T-cell (primary cell): ENCODE results near the gene RPL35. TPM values are rescaled to one million over a fixed set of nuclear protein-coding genes. Genes with fewer than 3 reads are reported as not detected.

Experiments used
- ATAC-seq, 4 experiments: fragments of 200-7000 bp in 3 of 4; fragments of 150-1000 bp in 1 of 4; cut with Tn5 transposase; replicated peaks in 1 of 4; 1 replicate in 3 of 4; 2 replicates in 1 of 4; pipeline ENCODE4 v1.10.0; 2021; ENCODE audit warnings: moderate library complexity in 3 of 4, mild to moderate bottlenecking in 2 of 4, moderate number of reproducible peaks in 1 of 4
- CTCF ChIA-PET, 2 donors: fragments of 300-600 bp; sonication (Branson Sonifier 250); formaldehyde crosslinking; loops; one replicate each; lab custom pipeline; 2022; ENCODE audit warnings: antibody characterized with exemption in 2 of 2; lab: Charles Lee
- POLR2A ChIA-PET, 2 donors: fragments of 300-600 bp; sonication (Branson Sonifier 250); formaldehyde crosslinking; loops; one replicate each; lab custom pipeline; 2022; ENCODE audit warnings: antibody characterized with exemption in 2 of 2; lab: Charles Lee
- DNase-seq, 35 experiments: peaks; one replicate each; pipeline versions ENCODE4 v3.0.0 to v3.0.0-alpha.2; 2013 to 2023
- H3K27ac ChIP-seq: one replicate; pipeline ENCODE4 v1.5.1; 2013; ENCODE audit warnings: low read length
- H3K27me3 ChIP-seq, 2 experiments: replicated peaks in 1 of 2; 1 replicate in 1 of 2; 2 replicates in 1 of 2; pipeline versions ENCODE4 v1.6.1 to v1.7.0; 2013; ENCODE audit warnings: low read length in 1 of 2, mixed read lengths in 1 of 2; ENCODE audit not compliant: control insufficient read depth in 2 of 2, insufficient read depth in 2 of 2; ENCODE audit errors: extremely low read depth in 1 of 2
- H3K36me3 ChIP-seq, 2 donors: 1 replicate in 1 of 2; 2 replicates in 1 of 2; pipeline versions ENCODE4 v1.6.1 to v1.7.0; 2013; ENCODE audit warnings: low read length in 1 of 2; ENCODE audit not compliant: control insufficient read depth in 2 of 2, insufficient read depth in 1 of 2; ENCODE audit errors: extremely low read depth in 1 of 2
- H3K4me1 ChIP-seq, 2 experiments: 1 replicate in 1 of 2; 2 replicates in 1 of 2; pipeline versions ENCODE4 v1.6.1 to v1.7.0; 2013; ENCODE audit warnings: low read length in 2 of 2, mixed read lengths in 1 of 2; ENCODE audit not compliant: insufficient read depth in 2 of 2, control insufficient read depth in 1 of 2; ENCODE audit errors: extremely low read depth in 1 of 2
- H3K4me3 ChIP-seq, 2 donors: 1 replicate in 1 of 2; 2 replicates in 1 of 2; pipeline versions ENCODE4 v1.5.1 to v1.7.0; 2013; ENCODE audit warnings: mild to moderate bottlenecking in 2 of 2, low read length in 1 of 2, moderate library complexity in 1 of 2; ENCODE audit not compliant: control insufficient read depth in 1 of 2; ENCODE audit errors: extremely low read depth in 1 of 2
- H3K9me3 ChIP-seq: 2 replicates; pipeline ENCODE4 v1.7.0; 2013
- H3K27ac Mint-ChIP-seq, 2 donors: one replicate each; pipeline ENCODE4 v1.8.0; 2020 to 2021; ENCODE audit warnings: mild to moderate bottlenecking in 2 of 2, mixed read lengths in 2 of 2
- H3K27me3 Mint-ChIP-seq, 2 donors: one replicate each; pipeline ENCODE4 v1.8.0; 2021 to 2022; ENCODE audit warnings: mixed read lengths in 2 of 2
- H3K36me3 Mint-ChIP-seq: one replicate; pipeline ENCODE4 v1.8.0; 2021; ENCODE audit warnings: mixed read lengths
- H3K4me1 Mint-ChIP-seq, 3 donors: one replicate each; pipeline ENCODE4 v1.8.0; 2020 to 2022; ENCODE audit warnings: mixed read lengths in 3 of 3, mild to moderate bottlenecking in 1 of 3
- H3K4me3 Mint-ChIP-seq, 3 donors: one replicate each; pipeline ENCODE4 v1.8.0; 2020 to 2022; ENCODE audit warnings: mild to moderate bottlenecking in 3 of 3, mixed read lengths in 3 of 3, moderate library complexity in 3 of 3
- H3K9me3 Mint-ChIP-seq, 3 donors: one replicate each; pipeline ENCODE4 v1.8.0; 2020 to 2022; ENCODE audit warnings: mixed read lengths in 3 of 3
- WGBS: methylation state at CpG from one replicate; pipeline ENCODE4 v1.1.5; 2013; ENCODE audit warnings: missing lambda C conversion rate; ENCODE audit not compliant: insufficient coverage; 5-methylcytosine and 5-hydroxymethylcytosine counted together
- total RNA-seq, 35 experiments: library from RNA in 6 of 35; stranded (reverse) in 6 of 35; fragments of 120-200 nt in 1 of 35; gene quantifications; one replicate each; pipeline versions ENCODE4 v1.2.1 to v1.2.4 and lab custom pipeline; 2013 to 2026

The RPL35 gene
- 1,000 to 10,000 TPM; 1,564 to 1,845 (median 1,785) TPM for total RNA-seq
- total RNA-seq (2013) = 2,359 TPM
- 541 to 814 (median 667) reads per million in 29 experiments for total RNA-seq (lab: John Stamatoyannopoulos, UW)

DNA sequence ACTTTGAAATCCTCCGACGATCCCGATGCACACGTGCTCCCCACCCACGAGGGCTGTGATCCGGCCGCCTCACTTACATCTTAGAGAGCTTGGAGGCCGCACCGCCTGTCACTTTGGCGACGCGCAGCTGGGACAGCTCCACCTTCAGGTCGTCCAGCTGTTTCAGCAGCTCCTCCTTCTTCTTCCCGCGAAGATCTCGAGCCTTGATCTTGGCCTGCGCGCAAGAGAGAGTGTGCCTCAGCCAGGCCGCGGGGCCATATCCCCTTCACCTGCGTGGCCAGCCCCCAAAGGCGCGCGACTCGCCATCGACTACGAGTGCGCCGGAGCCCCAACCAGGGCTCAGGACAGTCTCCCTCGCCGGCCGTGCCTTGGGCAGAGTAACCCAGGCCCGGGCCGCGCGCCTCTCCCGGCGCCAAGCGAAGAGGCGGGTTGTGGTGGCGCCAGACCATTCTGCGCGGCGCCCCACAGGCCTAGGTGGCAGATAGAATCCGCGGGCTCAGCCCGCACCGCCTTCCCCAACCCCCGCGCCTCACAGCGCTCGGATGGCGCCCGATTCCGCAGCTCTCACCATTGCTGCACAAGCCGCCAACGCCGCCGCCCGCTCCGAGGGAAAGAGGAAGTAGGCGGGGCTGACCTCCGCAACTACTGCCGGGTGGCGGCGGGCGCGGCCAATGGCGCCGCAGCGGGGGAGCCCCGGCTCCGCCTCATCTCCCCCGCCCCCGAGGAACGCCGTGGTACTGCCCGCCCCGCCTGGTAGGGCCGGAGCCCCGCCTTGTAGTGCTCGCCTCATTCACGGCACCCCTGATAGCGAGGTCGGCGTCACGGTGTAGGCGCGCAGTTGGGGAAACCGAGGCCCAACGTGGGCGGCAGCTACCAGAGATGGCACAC is at the start of gene RPL35, which contains the start of gene ARPC5L:
RPL35 (minus strand) TSS at position 616 of the 888 bp plus-strand sequence; CDS start at position 571, 45 bp downstream.
ARPC5L (plus strand) TSS at position 789 of the 888 bp plus-strand sequence. CDS start 7,161 bp downstream, outside the sequence.
- H3K9me3 Mint-ChIP-seq = no peaks in the 10 kb centered on the region
- ATAC-seq = peak; percentile 92 to 98 (median 96)
- ChIA-PET POLR2A (interaction anchor here in 1 of 2 donors (0.6 to 0.9 kb wide), 4 partner anchors 9 to 95 kb away, joined by 3 to 5 read pairs (median 3); no protein-coding TSS in a partner anchor), CTCF (interaction anchor here (0.7 to 1.6 kb wide), 8 partner anchors 8 to 91 kb away, joined by 3 to 14 read pairs (median 4); partner anchors contain the start of genes WDR38 (in 2 of the 2) and NR6A1 (in 1 of the 2))
- Histone ChIP-seq H3K4me3 (peak within 1 kb of the TSS; percentile 76 to 86), H3K4me1 (peaks cover 11 to 41% of the 10 kb centered on the region in 2 experiments), H3K36me3 (peaks cover 8 to 41% of the 10 kb centered on the region in 2 donors), H3K27me3 (no peaks in the 10 kb centered on the region), H3K9me3 (no peaks in the 10 kb centered on the region), H3K27ac (peak within 1 kb of the TSS; percentile 92)
- H3K27ac Mint-ChIP-seq = peak within 1 kb of the TSS; percentile 94 to 98
- peaks cover 30% of the 10 kb centered on the region for H3K36me3 Mint-ChIP-seq
- peak within 1 kb of the TSS; percentile 90 to 93 (median 92) for H3K4me3 Mint-ChIP-seq
- H3K27me3 Mint-ChIP-seq = no peaks in the 10 kb centered on the region
- peak; percentile 87 to 97 (median 94) for DNase-seq
- peaks cover 15 to 38% (median 33%) of the 10 kb centered on the region in 3 donors for H3K4me1 Mint-ChIP-seq
- WGBS = under 1% methylated on average over 92 of the region's 92 CpGs

GRCh38 chr9:124908098-124908497 is 46.3 kb upstream of the RPL35 start:
- DNase-seq (no peak), ATAC-seq (no peak)
- Mint-ChIP-seq H3K4me3 (no peak overlapping the region), H3K9me3 (no peaks in the 10 kb centered on the region), H3K27ac (no peak overlapping the region), H3K27me3 (peaks cover 0 to 6% of the 10 kb centered on the region in 2 donors), H3K4me1 (no peaks in the 10 kb centered on the region), H3K36me3 (peaks cover 56% of the 10 kb centered on the region)
- Histone ChIP-seq H3K9me3 (no peaks in the 10 kb centered on the region), H3K4me3 (no peak overlapping the region), H3K27ac (no peak overlapping the region), H3K27me3 (no peaks in the 10 kb centered on the region), H3K36me3 (peaks cover 25 to 38% of the 10 kb centered on the region in 2 donors), H3K4me1 (no peaks in the 10 kb centered on the region)
- no CpG with 5 or more reads among the region's 2 CpGs for WGBS
- ChIA-PET POLR2A (no interaction called here), CTCF (no interaction called here)

GRCh38 chr9:124906966-124907365 is 45.2 kb upstream of the RPL35 start:
- no peak overlapping the region for H3K4me3 ChIP-seq
- whole genome bisulfite sequencing = no CpG with 5 or more reads among the region's 1 CpG
- H3K36me3 Mint-ChIP-seq = peaks cover 54% of the 10 kb centered on the region
- ATAC-seq (no peak), DNase-seq (no peak)
- H3K4me3 Mint-ChIP-seq = no peak overlapping the region
- ChIA-PET CTCF (no interaction called here), POLR2A (no interaction called here)
- no peaks in the 10 kb centered on the region for H3K4me1 Mint-ChIP-seq
- peaks cover 0 to 6% of the 10 kb centered on the region in 2 donors for H3K27me3 Mint-ChIP-seq
- no peak overlapping the region for H3K27ac Mint-ChIP-seq
- no peaks in the 10 kb centered on the region for H3K27me3 ChIP-seq
- no peaks in the 10 kb centered on the region for H3K9me3 ChIP-seq
- peaks cover 25 to 32% of the 10 kb centered on the region in 2 donors for H3K36me3 ChIP-seq
- H3K4me1 ChIP-seq = no peaks in the 10 kb centered on the region
- no peaks in the 10 kb centered on the region for H3K9me3 Mint-ChIP-seq
- no peak overlapping the region for H3K27ac ChIP-seq

GRCh38 chr9:124899845-124900244 is 38.1 kb upstream of the RPL35 start:
- CTCF ChIA-PET = no interaction called here
- no peak overlapping the region for H3K4me3 Mint-ChIP-seq
- Histone ChIP-seq H3K4me1 (no peaks in the 10 kb centered on the region), H3K4me3 (no peak overlapping the region), H3K27ac (no peak overlapping the region), H3K27me3 (peaks cover 0 to 13% of the 10 kb centered on the region in 2 experiments), H3K36me3 (peaks cover 15 to 41% of the 10 kb centered on the region in 2 donors), H3K9me3 (no peaks in the 10 kb centered on the region)
- H3K4me1 Mint-ChIP-seq = peaks cover 7 to 14% (median 10%) of the 10 kb centered on the region in 3 donors
- no peaks in the 10 kb centered on the region for H3K9me3 Mint-ChIP-seq
- POLR2A ChIA-PET = no interaction called here
- peaks cover 57% of the 10 kb centered on the region for H3K36me3 Mint-ChIP-seq
- peaks cover 0 to 3% of the 10 kb centered on the region in 2 donors for H3K27me3 Mint-ChIP-seq
- no peak overlapping the region for H3K27ac Mint-ChIP-seq
- WGBS = 96% methylated on average over 6 of the region's 9 CpGs
- DNase-seq (no peak), ATAC-seq (no peak)

- peaks cover 63% of the 10 kb centered on the region for H3K36me3 Mint-ChIP-seq
- H3K27ac ChIP-seq = no peak overlapping the region
- no peaks in the 10 kb centered on the region for H3K9me3 ChIP-seq
- H3K36me3 ChIP-seq = peaks cover 18 to 43% of the 10 kb centered on the region in 2 donors
- H3K27ac Mint-ChIP-seq = no peak overlapping the region
- no peak overlapping the region for H3K4me3 ChIP-seq
- peaks cover 0 to 13% of the 10 kb centered on the region in 2 experiments for H3K27me3 ChIP-seq
- WGBS = no CpG with 5 or more reads among the region's 6 CpGs
- H3K4me3 Mint-ChIP-seq = no peak overlapping the region
- no peak for DNase-seq
- H3K4me1 ChIP-seq = no peaks in the 10 kb centered on the region
- no peaks in the 10 kb centered on the region for H3K9me3 Mint-ChIP-seq
- no peaks in the 10 kb centered on the region for H3K27me3 Mint-ChIP-seq
- POLR2A ChIA-PET = no interaction called here
- no peak for ATAC-seq
- CTCF ChIA-PET = no interaction called here
- H3K4me1 Mint-ChIP-seq = peaks cover 12 to 22% (median 16%) of the 10 kb centered on the region in 3 donors
Measured at GRCh38 chr9:124897570-124898460, 36.1 kb upstream of the RPL35 start.
